Measurements from ENCODE around the gene XCL1. TPM values are rescaled to one million over a fixed set of nuclear protein-coding genes. Genes with fewer than 3 reads are reported as not detected.
"Not testable (repeated sequence)": the region's sequence is repeated elsewhere in the genome, so short reads cannot be mapped to it uniquely, and the experiment has no call there.

XCL1 gene
- total RNA-seq, 1 donor from 2014 or later = 0.16 TPM

- intact Hi-C loops (cut with DNase I) = no loop called here
- DNase-seq (ENCODE audit: low spot score) = no peak
Observed at GRCh38 chr1:168565825-168566224, 10.6 kb upstream of the XCL1 start.

DNA sequence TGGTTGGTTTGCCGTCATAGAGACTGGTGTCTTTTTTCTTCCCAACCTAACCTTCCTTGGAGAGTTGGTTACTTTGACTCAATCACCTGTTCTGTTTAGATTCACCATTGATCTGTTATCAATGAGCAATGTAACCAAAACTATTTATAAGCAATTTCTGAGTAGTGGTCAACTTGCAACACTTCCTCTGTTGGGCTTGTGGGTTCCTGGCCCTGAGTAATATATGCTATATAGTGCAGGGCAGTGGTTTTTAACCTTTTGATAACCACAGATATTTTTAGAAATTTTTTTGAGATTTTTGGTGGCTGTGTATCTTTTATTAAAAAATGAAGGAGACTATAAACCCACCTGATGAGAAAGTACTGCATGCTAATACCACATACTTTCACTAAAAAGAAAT is 9.4 kb upstream of the XCL1 start:
- intact Hi-C loops (cut with DNase I) = no loop called here
- no peak for DNase-seq (ENCODE audit: low spot score)

GRCh38 chr1:168567568-168567967 is 8.8 kb upstream of the XCL1 start:
- intact Hi-C loops (cut with DNase I) = no loop called here
- DNase-seq (ENCODE audit: low spot score) = no peak

GRCh38 chr1:168568346-168568745 is 8.1 kb upstream of the XCL1 start:
- intact Hi-C loops (cut with DNase I) = no loop called here
- DNase-seq (ENCODE audit: low spot score) = no peak

DNA sequence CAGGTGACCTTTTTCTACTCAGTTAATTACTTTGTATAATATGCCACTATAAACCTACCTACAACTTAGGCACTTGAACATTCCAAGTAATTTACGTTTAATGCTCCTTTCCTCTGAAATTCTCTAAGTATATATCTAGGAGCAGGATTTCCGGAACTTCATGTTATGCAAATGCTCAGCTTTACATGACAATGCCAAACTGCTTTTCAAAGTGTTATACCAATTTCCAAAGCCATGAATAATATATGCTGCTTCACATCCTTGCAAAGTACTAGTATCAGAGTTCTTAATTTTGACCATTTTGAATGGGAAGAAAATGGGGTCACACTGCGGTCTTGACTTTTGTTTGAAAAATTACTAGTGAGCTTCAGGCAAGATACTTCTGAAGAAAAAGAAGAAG is 5.8 kb upstream of the XCL1 start:
- intact Hi-C loops (cut with DNase I) = loop anchor here (5.0 kb wide), 2 partner anchors 128 to 228 kb away; no protein-coding TSS in a partner anchor
- DNase-seq (ENCODE audit: low spot score) = no peak

GRCh38 chr1:168572633-168573032 is 3.8 kb upstream of the XCL1 start:
- intact Hi-C loops (cut with DNase I) = loop anchor here (5.0 kb wide), 2 partner anchors 130 to 230 kb away; no protein-coding TSS in a partner anchor
- DNase-seq (ENCODE audit: low spot score) = no peak

- intact Hi-C loops (cut with DNase I) = loop anchor here (5.0 kb wide), 2 partner anchors 132 to 232 kb away; no protein-coding TSS in a partner anchor
Observed at GRCh38 chr1:168574234-168574633, 2.2 kb upstream of the XCL1 start.

DNA sequence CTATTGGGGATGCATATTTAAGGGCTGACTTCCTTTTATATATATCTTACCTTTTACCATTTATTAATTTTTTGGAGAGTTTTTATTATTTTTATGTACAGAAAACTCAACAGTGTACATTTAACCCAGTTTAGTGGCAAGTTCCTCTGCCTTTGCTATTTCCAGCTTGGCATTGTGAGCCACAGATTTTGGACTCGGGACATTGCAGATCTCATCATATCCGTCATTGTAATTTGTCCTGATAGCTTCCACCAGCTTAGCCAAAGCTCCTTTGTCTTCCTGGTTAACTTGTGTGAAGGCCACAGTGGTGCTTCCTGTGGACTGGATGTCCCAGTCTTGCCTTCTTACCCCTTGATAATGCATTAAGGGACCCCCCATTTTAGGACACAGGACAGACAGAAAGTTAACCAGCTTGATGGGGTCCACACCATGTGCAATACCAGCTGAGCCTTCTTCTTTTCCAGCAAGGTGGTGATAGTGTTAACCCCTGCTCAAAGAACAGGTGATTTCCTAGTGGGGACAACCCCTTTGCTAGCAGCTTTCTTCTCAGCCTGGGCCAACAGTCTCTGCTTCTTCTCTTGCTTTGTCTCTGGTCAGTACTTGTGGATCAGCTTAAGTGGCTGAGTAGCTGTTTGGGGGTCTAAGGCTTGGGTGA is 2.3 kb downstream of the XCL1 start:
- intact Hi-C loops (cut with DNase I); DNase-seq (ENCODE audit: low spot score): not testable (repeated sequence)

More at GRCh38 chr1:168574234-168574633, 2.2 kb upstream of the XCL1 start:
- not testable (repeated sequence) for DNase-seq (ENCODE audit: low spot score)

GRCh38 chr1:168580290-168580689 is 3.9 kb downstream of the XCL1 start:
- DNase-seq (ENCODE audit: low spot score); intact Hi-C loops (cut with DNase I): not testable (repeated sequence)

DNA sequence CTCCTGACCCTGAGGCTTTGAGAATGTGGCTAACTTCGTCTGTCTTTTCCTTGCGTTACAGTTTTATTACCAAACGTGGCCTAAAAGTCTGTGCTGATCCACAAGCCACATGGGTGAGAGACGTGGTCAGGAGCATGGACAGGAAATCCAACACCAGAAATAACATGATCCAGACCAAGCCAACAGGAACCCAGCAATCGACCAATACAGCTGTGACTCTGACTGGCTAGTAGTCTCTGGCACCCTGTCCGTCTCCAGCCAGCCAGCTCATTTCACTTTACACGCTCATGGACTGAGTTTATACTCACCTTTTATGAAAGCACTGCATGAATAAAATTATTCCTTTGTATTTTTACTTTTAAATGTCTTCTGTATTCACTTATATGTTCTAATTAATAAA is 4.6 kb downstream of the XCL1 start:
- DNase-seq (ENCODE audit: low spot score); intact Hi-C loops (cut with DNase I): not testable (repeated sequence)

DNA sequence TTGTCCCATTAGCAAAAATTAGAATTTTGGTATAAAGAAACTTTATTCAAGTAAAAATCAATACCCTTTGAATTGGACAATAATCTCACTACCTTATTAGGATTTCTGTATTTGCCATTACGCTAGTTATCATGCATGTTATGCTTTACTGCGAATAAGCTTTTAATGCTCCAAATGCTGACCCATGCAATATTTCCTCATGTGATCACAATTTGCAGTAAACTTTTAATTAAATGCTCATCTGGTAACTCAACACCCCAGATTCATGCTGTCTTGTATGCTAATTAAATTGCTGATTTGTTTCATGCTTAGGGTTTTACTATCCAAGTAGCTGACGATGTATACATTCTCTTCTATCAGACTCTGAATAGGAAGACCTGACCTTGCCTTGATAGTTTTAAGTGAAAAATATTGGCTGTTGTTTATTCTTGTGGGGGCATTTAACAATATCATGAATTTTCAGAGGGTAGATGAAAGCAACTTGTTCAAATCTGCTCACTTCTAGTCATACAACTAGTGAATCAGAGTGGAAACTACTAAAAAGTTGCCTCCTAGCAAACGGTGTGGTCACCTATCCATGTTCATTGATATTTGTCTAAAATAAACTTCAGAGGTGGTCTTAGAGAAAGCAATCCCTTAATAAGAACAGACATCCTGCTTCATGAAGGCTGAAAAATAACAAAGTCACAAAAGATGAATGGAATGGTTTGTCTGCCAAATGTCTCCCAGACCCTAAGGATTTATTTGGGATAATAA is 5.6 kb downstream of the XCL1 start:
- DNase-seq (ENCODE audit: low spot score) = no peak
- intact Hi-C loops (cut with DNase I) = no loop called here

DNA sequence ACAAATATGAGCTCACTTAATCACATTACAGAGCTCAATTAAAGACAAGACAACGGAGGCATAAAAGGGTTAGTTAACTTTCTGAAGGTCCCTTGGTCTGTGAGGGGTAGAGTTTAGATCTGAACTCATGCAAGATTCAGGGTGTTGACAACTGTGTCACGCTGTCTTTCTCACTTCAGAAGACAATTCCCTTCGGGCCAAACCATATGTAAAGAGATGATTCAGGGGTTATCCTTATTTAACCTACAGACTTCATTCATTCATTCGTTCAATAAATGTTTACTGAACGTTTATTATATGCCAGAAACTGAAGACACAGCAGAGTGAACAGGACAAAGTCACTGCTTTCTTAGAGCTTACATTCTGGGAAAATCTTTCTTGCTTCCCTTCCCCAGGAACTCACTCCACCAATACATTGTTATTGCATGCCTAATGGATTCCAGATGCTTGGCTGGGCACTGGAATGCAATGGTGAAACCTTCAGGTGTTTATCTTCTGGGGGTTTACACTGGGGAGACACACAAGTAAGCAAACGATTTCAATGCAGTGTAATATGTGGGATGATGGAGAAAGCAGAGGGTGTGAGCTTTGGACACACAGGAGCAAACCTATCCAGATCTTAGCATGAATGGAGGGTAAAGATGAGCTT is 6.4 kb downstream of the XCL1 start:
- intact Hi-C loops (cut with DNase I) = no loop called here
- no peak for DNase-seq (ENCODE audit: low spot score)

- DNase-seq (ENCODE audit: low spot score) = no peak
- intact Hi-C loops (cut with DNase I) = no loop called here
Observed at GRCh38 chr1:168583571-168583970, 7.2 kb downstream of the XCL1 start.

DNA sequence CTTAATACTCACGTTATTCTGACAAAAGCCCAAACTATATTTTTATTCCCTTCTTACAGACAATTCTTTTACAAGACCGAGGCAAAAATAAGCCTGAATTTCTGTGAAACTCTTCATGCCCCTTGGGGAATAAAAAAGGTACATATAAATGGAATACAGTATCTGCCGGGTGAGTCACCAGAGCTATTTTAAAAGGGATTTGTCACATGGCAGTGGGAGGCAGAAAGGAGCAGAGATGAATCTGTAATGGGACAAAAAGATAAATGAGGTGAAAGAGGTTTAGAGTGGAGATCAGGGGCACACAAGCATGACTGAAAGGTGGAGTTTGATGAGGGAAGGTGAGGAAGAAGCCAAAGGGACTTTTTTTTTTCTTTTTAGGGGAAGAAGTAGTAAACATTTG is 8.8 kb downstream of the XCL1 start:
- DNase-seq (ENCODE audit: low spot score) = no peak
- intact Hi-C loops (cut with DNase I) = no loop called here

- no peak for DNase-seq (ENCODE audit: low spot score)
- intact Hi-C loops (cut with DNase I) = no loop called here
Observed at GRCh38 chr1:168585937-168586336, 9.5 kb downstream of the XCL1 start.

DNA sequence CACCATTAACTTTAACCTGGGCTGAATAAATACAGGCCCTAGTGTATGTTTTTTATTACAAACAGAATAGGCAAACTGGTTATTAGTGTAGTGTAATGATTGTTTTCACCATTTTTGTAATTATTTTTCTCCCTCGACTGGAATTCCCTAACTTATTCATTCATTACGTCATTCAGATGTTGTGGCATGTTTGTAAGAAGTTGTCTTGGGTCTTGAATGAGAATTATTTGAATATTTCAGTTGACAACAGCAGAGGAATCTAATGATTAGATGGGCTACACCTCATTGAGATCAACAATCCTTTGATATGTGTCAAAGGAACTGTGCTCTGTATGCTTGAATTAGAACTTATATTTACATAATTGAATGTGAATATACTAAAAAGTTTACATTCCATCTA is 12.8 kb downstream of the XCL1 start:
- intact Hi-C loops (cut with DNase I) = no loop called here
- no peak for DNase-seq (ENCODE audit: low spot score)

GRCh38 chr1:168591066-168591465 is 14.7 kb downstream of the XCL1 start:
- intact Hi-C loops (cut with DNase I) = no loop called here
- no peak for DNase-seq (ENCODE audit: low spot score)

DNA sequence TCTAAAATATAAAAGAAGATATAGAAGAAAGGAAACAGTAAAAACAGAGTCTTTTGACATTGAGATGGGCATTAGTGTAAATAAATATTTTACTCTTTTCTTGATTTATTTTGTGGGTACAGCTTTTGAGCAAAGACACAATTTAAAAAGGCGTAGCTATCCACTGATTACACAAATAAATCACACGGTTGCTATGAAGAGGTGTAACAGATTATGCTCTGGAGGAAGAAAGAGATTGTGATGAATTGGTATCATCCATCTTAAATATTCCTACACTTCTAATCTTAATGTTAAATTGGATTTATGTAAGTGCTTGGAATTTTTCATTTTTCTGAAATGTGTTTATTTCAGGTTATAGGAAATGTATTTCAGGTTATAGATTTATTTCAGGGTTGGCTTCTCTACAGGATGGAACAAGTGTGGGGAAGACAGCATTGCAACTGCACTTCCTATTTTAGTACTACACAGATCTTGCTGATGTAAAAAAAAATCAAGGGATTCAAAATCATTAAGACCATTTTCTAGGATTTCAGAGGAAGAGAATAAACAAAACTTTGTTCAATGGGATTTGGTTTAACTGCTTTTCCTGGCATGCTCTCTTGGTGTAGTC is 15.3 kb downstream of the XCL1 start:
- no peak for DNase-seq (ENCODE audit: low spot score)
- intact Hi-C loops (cut with DNase I) = no loop called here

DNA sequence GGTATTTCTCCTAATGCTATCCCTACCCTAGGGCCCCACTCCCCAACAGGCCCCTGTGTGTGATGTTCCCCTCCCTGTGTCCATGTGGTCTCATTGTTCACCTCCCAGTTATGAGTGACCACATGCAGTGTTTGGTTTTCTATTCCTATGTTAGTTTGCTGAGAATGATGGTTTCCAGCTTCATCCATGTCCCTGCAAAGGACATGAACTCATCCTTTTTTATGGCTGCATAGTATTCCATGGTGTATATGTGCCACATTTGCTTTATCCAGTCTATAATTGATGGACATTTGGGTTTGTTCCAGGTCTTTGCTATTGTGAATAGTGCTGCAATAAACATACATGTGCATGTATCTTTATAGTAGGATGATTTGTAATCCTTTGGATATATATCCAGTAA is 19.0 kb downstream of the XCL1 start:
- intact Hi-C loops (cut with DNase I); DNase-seq (ENCODE audit: low spot score): not testable (repeated sequence)

GRCh38 chr1:168598125-168598524 is 21.7 kb downstream of the XCL1 start:
- intact Hi-C loops (cut with DNase I) = no loop called here
- DNase-seq (ENCODE audit: low spot score) = no peak
